H7 (cell line): Measurements from ENCODE around the gene IL2RA. TPM values are rescaled to one million over a fixed set of nuclear protein-coding genes. Genes with fewer than 3 reads are reported as not detected.
"Not testable (repeated sequence)": the region's sequence is repeated elsewhere in the genome, so short reads cannot be mapped to it uniquely, and the experiment has no call there.

Experiments used
- DNase-seq: peaks from one replicate; pipeline ENCODE4 v3.0.0; 2012
- H3K27me3 ChIP-seq: 2 replicates; pipeline ENCODE4 v1.6.0; 2011; ENCODE audit warnings: mild to moderate bottlenecking, low read length; ENCODE audit not compliant: control insufficient read depth, insufficient read depth
- H3K36me3 ChIP-seq: replicated peaks from 2 replicates; pipeline ENCODE4 v1.5.1; 2011; ENCODE audit warnings: low read length; ENCODE audit not compliant: control insufficient read depth, insufficient read depth
- H3K4me3 ChIP-seq: 2 replicates; pipeline ENCODE4 v1.5.1; 2011; ENCODE audit warnings: low read depth, mild to moderate bottlenecking, control low read depth, low read length, moderate library complexity; ENCODE audit not compliant: insufficient read depth
- total RNA-seq: library from RNA; depleted of rRNA; stranded (reverse); fragments of >200 nt; shearing (Covaris generic); gene quantifications from 2 replicates; pipeline ENCODE4 v1.2.3, GENCODE V29; 2014; rRNA removed

The IL2RA gene
- total RNA-seq, 1 experiment from 2014 or later = not detected

- DNase-seq = no peak
- H3K4me3 ChIP-seq = no peak overlapping the region
- no peaks in the 10 kb centered on the region for H3K27me3 ChIP-seq
- H3K36me3 ChIP-seq = no peaks in the 10 kb centered on the region
These were observed 93.3 kb downstream of the IL2RA start for GRCh38 chr10:5968681-5969453.

DNA sequence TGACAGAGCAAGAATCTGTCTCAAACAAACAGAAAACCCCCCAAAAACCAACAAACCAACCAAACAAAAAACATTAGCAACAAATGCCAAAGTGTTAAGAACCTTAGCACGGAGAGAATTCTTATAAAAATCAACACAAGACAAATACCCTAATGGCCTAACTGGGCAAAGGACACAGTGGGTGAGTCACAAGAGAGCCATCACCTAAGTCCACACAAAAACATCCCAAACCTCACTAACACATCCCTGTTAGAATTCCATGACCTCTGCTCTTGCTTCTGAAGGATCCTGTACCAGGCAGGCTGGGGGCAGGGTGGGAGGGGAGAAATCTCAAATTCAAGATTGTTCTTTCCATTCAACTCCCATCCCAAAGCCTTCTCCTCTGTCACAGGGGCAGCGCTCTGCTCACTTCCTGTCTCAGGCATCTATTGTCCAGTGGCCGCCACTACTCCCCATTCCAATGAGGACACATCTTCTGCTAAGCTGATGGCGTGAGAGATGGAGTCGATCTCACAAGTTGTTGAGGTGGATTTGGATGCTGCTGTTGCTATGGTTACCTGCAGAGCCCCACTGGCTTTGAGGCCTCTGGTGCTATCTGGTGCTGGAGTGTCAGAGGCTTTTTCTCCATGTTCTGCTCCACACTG lies 94.0 kb downstream of the IL2RA start:
- Histone ChIP-seq H3K4me3 (no peak overlapping the region), H3K27me3 (no peaks in the 10 kb centered on the region), H3K36me3 (no peaks in the 10 kb centered on the region)
- no peak for DNase-seq

DNA sequence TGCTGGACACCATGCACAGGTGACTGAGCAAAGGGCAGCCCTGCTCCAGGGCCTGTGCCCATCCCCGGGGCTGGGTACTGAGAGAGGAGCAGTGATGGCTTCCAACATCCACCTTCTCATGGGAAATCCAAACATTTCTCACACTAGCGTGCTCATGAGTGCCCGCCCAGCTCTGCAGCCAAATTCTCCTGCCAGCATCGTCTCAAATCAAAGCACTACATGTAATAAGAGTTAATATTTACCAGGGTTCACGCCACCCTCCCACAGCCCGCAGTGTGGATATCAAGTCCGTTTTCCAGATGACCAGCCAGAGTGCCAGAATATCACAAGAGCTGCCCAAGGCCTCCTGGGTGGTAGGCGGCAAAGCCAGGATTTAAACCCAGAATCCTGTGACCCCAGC lies 96.9 kb downstream of the IL2RA start:
- Histone ChIP-seq H3K4me3 (no peak overlapping the region), H3K36me3 (no peaks in the 10 kb centered on the region), H3K27me3 (no peaks in the 10 kb centered on the region)
- no peak for DNase-seq

DNA sequence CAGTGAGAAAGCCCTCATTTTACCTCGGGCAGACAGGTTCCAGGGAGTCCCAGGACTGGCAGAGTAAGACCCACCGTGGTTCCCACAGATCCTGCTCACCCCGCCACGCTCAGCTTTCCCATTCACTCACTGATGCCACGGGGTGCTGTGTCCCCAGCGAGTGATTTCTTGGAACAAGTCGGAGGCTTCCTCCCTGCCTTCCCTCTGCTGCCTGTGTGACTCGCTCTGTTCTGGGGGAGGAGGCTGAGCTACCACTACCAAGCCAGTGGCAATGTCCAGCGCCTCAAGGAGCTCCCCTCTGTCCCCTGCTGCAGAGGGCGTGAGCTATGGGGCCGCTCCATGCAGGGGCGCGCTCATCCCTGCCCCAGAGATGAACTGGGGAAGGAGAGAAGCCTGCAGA lies 97.4 kb downstream of the IL2RA start:
- H3K27me3 ChIP-seq = no peaks in the 10 kb centered on the region
- no peak for DNase-seq
- H3K4me3 ChIP-seq = no peak overlapping the region
- no peaks in the 10 kb centered on the region for H3K36me3 ChIP-seq

DNA sequence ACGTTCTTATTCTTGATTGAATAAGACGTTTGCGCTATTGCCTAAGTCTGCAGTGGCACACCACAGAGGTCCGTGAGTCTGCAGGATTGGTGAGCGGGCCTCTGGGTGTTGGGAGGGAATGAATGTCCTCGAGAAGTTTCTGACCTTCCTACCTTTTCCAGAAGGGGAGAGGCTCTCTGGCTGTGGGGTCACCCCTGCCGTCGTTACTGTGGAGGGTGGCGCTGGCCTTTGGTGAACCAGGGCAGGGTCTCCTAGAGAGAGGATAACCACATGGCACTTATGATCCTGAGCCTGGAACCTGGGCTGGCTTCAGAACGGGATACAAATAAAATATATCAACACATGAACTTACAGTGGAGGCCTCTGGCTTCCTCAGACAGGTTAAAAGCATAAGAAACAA lies 98.6 kb downstream of the IL2RA start:
- Histone ChIP-seq H3K36me3 (no peaks in the 10 kb centered on the region), H3K27me3 (no peaks in the 10 kb centered on the region), H3K4me3 (no peak overlapping the region)
- no peak for DNase-seq

GRCh38 chr10:5963071-5963470 lies 99.1 kb downstream of the IL2RA start:
- Histone ChIP-seq H3K27me3 (no peaks in the 10 kb centered on the region), H3K4me3 (no peak overlapping the region), H3K36me3 (no peaks in the 10 kb centered on the region)
- DNase-seq = no peak

DNA sequence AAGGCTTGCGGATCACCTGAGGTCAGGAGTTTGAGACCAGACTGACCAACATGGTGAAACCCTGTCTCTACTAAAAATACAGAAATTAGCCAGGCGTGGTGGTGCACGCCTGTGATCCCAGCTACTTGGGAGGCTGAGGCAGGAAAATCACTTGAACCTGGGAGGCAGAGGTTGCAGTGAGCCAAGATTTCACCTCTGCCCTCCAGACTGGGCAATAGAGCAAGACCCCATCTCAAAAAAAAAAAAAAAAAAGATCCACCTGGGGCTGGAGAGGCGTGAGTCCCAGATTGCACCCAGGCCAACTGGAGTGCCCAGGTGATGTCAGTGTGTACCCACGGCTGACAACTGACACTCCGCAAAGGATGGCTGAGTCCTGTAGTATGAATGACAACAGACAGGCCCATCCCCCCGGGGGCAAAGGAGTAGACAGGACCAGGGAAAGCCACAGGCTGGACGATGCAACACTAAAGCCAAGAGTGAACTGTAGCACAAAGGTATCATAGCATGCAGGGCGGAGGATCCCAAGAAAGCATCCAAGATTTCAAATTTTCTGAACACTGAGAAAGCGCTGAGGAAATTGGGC lies 99.7 kb downstream of the IL2RA start:
- not testable (repeated sequence) for H3K27me3 ChIP-seq, DNase-seq, H3K4me3 ChIP-seq, H3K36me3 ChIP-seq

DNA sequence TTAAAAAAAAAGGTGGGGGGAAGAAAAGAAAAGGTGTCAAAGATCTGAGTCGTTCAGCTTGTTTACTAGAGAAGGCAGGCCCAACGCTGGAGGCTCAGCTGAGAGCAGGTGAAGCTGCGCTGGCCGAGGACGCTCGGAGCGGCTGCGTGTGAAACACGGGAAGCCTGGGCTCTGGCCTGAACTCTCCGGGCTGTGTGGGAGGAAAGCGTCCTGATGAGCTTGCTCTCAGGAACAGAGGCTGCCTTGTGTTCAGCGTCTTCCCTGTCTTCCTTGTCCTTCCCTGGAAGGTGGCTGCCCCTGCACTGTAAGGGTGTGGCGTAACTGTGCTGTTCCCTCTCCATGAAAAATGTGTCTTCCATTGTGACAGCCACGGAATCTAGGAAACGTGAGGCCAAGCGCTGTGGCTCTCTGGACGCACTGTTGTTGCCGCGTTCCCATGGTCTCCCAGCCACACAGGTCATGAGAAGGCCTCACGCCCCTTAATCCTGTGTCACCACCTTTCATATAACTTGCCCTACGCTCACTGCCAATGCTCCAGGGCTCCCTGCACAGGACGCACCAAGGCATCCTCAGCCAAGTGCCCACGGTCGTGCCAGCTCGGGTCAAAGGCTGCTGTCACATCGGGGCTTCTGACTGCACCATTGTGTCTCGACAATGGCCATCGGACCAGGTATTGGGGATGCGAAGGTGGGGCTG lies 100.6 kb downstream of the IL2RA start:
- no peaks in the 10 kb centered on the region for H3K36me3 ChIP-seq
- no peaks in the 10 kb centered on the region for H3K27me3 ChIP-seq
- no peak overlapping the region for H3K4me3 ChIP-seq
- DNase-seq = no peak

DNA sequence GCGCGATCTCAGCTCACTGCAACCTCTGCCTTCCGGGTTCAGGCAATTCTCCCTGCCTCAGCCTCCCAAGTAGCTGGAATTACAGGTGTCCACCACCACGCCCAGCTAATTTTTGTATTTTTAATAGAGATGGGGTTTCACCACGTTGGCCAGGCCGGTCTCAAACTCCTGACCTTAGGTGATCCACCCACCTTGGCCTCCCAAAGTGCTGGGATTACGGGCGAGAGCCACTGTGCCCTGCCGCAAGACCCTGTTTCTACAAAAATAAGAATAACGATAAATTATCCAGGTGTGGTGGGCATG lies 101.2 kb downstream of the IL2RA start:
- H3K36me3 ChIP-seq, H3K27me3 ChIP-seq, DNase-seq, H3K4me3 ChIP-seq: not testable (repeated sequence)

Other genes with a start within 250 kb of the IL2RA start
- gene GDI2, start 248.9 kb downstream of the IL2RA start, total RNA-seq = 465 and 590 TPM in 2 replicates
- 11.1 and 13.2 TPM in 2 replicates for gene ANKRD16, start 172.5 kb downstream of the IL2RA start, total RNA-seq
- gene FBH1, start 172.1 kb downstream of the IL2RA start, total RNA-seq = 72.1 and 78.0 TPM in 2 replicates
- 1.1 and 2.0 TPM in 2 replicates for gene IL15RA, start 84.8 kb downstream of the IL2RA start, total RNA-seq
- gene RBM17, start 26.7 kb upstream of the IL2RA start, total RNA-seq = 41.9 and 44.1 TPM in 2 replicates
- 14.6 and 20.1 TPM in 2 replicates for gene PFKFB3, start 140.6 kb upstream of the IL2RA start, total RNA-seq